AG04450 (cell line): ENCODE measurements around the gene EHBP1L1. TPM values are rescaled to one million over a fixed set of nuclear protein-coding genes. Genes with fewer than 3 reads are reported as not detected.

Source experiments
- CTCF ChIA-PET: fragments of 300-600, 350-600 bp; formaldehyde crosslinking; extraction: SDS; loops from one replicate; lab custom pipeline; 2022; ENCODE audit warnings: antibody characterized with exemption, inconsistent platforms; lab: Charles Lee
- POLR2A ChIA-PET: fragments of 350-600 bp; formaldehyde crosslinking; extraction: SDS; loops from one replicate; lab custom pipeline; 2021; ENCODE audit warnings: antibody characterized with exemption, inconsistent platforms; lab: Yijun Ruan, JAX
- DNase-seq: peaks from one replicate; pipeline ENCODE4 v3.0.0-alpha.2; 2011; ENCODE audit warnings: low read depth, low spot score
- H3K27ac ChIP-seq: one replicate; pipeline ENCODE4 v1.5.1; 2012; ENCODE audit warnings: low read depth, low read length, control low read depth
- H3K27me3 ChIP-seq: one replicate; pipeline ENCODE4 v1.6.0; 2012; ENCODE audit warnings: low read length; ENCODE audit not compliant: control insufficient read depth, insufficient read depth
- H3K4me3 ChIP-seq: 2 replicates; pipeline ENCODE4 v1.5.1; 2011; ENCODE audit warnings: mild to moderate bottlenecking, low read depth, low read length, control low read depth
- H3K9me3 ChIP-seq: 2 replicates; pipeline ENCODE4 v1.5.1; 2012; ENCODE audit warnings: low read length; ENCODE audit not compliant: control insufficient read depth, insufficient read depth
- polyA plus RNA-seq: library from polyadenylated mRNA; depleted of rRNA; stranded (reverse); fragments of >200 nt; gene quantifications from 2 replicates; pipeline ENCODE4 v1.2.3, GENCODE V29; 2011
- TF ChIP-seq, protein P1 (sequence below): IDR thresholded peaks from 2 replicates; pipeline ENCODE4 v1.5.1; 2011; ENCODE audit warnings: low read depth, low read length, control low read depth, inconsistent platforms

The EHBP1L1 gene
- polyA plus RNA-seq, 1 experiment: 11.3 TPM

GRCh38 chr11:65578134-65578533, 2.3 kb downstream of the EHBP1L1 start:
- no peaks in the 10 kb centered on the region for H3K9me3 ChIP-seq
- no peak overlapping the region for H3K4me3 ChIP-seq
- DNase-seq: no peak
- ChIA-PET CTCF (interaction anchor here (1.0 to 1.9 kb wide), 2 partner anchors 11 to 16 kb away, joined by 5 to 17 read pairs; no protein-coding TSS in a partner anchor), POLR2A (no interaction called here)
- H3K27me3 ChIP-seq: no peaks in the 10 kb centered on the region
- TF ChIP-seq, protein P1, sequence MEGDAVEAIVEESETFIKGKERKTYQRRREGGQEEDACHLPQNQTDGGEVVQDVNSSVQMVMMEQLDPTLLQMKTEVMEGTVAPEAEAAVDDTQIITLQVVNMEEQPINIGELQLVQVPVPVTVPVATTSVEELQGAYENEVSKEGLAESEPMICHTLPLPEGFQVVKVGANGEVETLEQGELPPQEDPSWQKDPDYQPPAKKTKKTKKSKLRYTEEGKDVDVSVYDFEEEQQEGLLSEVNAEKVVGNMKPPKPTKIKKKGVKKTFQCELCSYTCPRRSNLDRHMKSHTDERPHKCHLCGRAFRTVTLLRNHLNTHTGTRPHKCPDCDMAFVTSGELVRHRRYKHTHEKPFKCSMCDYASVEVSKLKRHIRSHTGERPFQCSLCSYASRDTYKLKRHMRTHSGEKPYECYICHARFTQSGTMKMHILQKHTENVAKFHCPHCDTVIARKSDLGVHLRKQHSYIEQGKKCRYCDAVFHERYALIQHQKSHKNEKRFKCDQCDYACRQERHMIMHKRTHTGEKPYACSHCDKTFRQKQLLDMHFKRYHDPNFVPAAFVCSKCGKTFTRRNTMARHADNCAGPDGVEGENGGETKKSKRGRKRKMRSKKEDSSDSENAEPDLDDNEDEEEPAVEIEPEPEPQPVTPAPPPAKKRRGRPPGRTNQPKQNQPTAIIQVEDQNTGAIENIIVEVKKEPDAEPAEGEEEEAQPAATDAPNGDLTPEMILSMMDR: no peak
- H3K27ac ChIP-seq: no peak overlapping the region

GRCh38 chr11:65578667-65579066, 2.8 kb downstream of the EHBP1L1 start:
- TF ChIP-seq, protein P1: no peak
- ChIA-PET POLR2A (interaction anchor here (0.6 kb wide), 1 partner anchor 15 kb away, joined by 5 read pairs; no protein-coding TSS in a partner anchor), CTCF (interaction anchor here (1.0 kb wide), 1 partner anchor 11 kb away, joined by 5 read pairs; no protein-coding TSS in a partner anchor)
- H3K27ac ChIP-seq: no peak overlapping the region
- no peak for DNase-seq
- no peaks in the 10 kb centered on the region for H3K27me3 ChIP-seq
- H3K9me3 ChIP-seq: no peaks in the 10 kb centered on the region
- no peak overlapping the region for H3K4me3 ChIP-seq

DNA sequence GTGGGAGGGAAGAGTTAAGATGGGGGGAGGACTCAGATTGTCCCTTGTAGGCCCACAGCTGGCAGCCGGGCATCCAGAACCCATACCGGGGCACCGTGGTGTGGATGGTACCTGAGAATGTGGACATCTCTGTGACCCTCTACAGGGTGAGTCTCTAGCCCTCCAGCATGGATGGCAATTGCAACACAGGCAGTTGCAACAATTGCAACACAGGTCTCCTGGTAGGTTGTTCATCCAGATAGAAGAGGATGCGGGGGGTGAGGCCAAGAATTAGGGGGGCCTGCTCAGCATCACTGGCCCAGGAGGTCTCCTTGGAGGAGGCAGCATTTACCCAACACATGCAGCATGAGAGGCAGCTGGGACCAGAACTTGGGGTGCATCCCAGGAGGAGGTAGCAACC, 3.4 kb downstream of the EHBP1L1 start:
- CTCF ChIA-PET: no interaction called here
- TF ChIP-seq, protein P1: no peak
- no peaks in the 10 kb centered on the region for H3K9me3 ChIP-seq
- H3K27me3 ChIP-seq: no peaks in the 10 kb centered on the region
- POLR2A ChIA-PET: interaction anchor here (0.6 kb wide), 1 partner anchor 14 kb away, joined by 5 read pairs; no protein-coding TSS in a partner anchor
- H3K4me3 ChIP-seq: no peak overlapping the region
- DNase-seq: no peak
- no peak overlapping the region for H3K27ac ChIP-seq

DNA sequence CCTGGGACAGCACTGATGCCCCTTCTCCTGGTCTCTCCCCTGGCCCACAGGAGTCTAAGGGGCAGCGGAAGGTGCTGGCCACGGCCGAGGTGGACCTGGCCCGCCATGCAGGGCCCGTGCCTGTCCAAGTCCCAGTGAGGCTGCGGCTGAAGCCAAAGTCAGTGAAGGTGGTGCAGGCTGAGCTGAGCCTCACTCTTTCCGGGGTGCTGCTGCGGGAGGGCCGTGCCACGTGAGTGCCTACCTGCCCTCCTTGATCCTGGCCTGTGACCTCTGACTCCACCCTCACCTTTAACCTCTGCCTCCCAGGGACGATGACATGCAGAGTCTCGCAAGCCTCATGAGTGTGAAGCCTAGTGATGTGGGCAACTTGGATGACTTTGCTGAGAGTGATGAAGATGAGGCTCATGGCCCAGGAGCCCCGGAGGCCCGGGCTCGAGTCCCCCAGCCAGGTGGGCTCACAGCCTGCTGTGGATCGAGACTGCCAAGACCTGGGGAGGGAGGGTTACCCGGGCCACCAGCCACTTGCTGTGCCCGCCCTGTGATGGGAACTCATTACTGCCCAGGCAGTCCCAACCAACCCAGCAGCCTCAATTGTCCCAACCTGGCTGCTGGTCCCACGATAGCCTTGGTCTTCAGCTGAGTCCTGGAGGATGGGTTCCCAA, 4.3 kb downstream of the EHBP1L1 start:
- POLR2A ChIA-PET: no interaction called here
- TF ChIP-seq, protein P1: no peak
- Histone ChIP-seq H3K27me3 (no peaks in the 10 kb centered on the region), H3K9me3 (no peaks in the 10 kb centered on the region), H3K27ac (no peak overlapping the region), H3K4me3 (no peak overlapping the region)
- CTCF ChIA-PET: no interaction called here
- no peak for DNase-seq

- CTCF ChIA-PET: interaction anchor here (1.0 kb wide), 1 partner anchor 14 kb away, joined by 3 read pairs; no protein-coding TSS in a partner anchor
- no peaks in the 10 kb centered on the region for H3K27me3 ChIP-seq
- POLR2A ChIA-PET: no interaction called here
- TF ChIP-seq, protein P1: no peak
- no peak overlapping the region for H3K4me3 ChIP-seq
- H3K9me3 ChIP-seq: no peaks in the 10 kb centered on the region
- DNase-seq: no peak
- H3K27ac ChIP-seq: no peak overlapping the region
Observed at GRCh38 chr11:65580756-65581155, 4.9 kb downstream of the EHBP1L1 start.
